ENCODE measurements around the gene KLK10.

DNA sequence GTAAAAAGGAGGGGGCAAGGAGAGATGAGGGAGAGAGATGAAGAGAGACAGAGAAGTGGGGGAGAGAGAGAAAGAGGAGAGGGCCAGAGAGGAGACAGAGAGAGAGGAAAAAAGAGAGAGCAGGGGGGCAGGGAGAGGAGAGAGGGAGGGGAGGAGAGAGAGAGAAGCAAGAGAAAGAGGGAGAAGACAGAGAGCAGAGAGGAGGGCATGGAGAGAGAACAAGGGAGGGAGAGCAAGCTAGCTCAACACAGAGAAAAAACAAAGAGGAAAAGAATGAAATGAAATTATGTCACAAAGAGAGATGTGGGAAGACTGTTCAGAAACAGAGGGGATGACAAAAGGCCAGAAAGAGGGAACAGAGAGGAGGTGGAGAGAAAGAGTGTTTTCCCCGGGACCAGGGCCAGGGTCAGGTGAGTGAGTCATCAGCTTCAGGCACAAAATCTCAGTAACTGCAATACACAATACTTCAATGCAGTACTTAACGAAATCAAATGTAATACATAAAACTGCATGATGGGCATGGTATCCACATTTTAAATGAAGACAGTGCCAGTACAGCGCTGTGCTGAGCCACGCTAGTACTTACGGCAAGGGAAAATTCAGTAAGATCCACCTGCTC lies 40.6 kb downstream of the KLK10 start:
- TF ChIP-seq, protein P1, sequence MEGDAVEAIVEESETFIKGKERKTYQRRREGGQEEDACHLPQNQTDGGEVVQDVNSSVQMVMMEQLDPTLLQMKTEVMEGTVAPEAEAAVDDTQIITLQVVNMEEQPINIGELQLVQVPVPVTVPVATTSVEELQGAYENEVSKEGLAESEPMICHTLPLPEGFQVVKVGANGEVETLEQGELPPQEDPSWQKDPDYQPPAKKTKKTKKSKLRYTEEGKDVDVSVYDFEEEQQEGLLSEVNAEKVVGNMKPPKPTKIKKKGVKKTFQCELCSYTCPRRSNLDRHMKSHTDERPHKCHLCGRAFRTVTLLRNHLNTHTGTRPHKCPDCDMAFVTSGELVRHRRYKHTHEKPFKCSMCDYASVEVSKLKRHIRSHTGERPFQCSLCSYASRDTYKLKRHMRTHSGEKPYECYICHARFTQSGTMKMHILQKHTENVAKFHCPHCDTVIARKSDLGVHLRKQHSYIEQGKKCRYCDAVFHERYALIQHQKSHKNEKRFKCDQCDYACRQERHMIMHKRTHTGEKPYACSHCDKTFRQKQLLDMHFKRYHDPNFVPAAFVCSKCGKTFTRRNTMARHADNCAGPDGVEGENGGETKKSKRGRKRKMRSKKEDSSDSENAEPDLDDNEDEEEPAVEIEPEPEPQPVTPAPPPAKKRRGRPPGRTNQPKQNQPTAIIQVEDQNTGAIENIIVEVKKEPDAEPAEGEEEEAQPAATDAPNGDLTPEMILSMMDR (IDR thresholded peaks at IDR 0.05; ENCODE audit: extremely low read depth in 1 of 2, insufficient read depth in 1 of 2, low read depth in 1 of 2, low read length in 2 of 2): no peak
- no peak for TF ChIP-seq POLR2AphosphoS5 (IDR thresholded peaks at IDR 0.05; ENCODE audit: insufficient read depth, low read depth, low read length)
- TF ChIP-seq EZH2 (IDR thresholded peaks at IDR 0.05; ENCODE audit: borderline replicate concordance, low read depth, low read length, severe bottlenecking): no peak
- TF ChIP-seq FOS (IDR thresholded peaks at IDR 0.05; ENCODE audit: borderline replicate concordance, insufficient read depth, low read length): no peak
- TF ChIP-seq POLR2A (IDR thresholded peaks at IDR 0.05; ENCODE audit: low read depth, low read length): no peak
- TF ChIP-seq MYC (IDR thresholded peaks at IDR 0.05; ENCODE audit: low read depth, low read length): no peak
- TF ChIP-seq, protein P2, sequence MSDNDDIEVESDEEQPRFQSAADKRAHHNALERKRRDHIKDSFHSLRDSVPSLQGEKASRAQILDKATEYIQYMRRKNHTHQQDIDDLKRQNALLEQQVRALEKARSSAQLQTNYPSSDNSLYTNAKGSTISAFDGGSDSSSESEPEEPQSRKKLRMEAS (IDR thresholded peaks at IDR 0.05; ENCODE audit: insufficient read depth, insufficient read length): no peak

Measured in endothelial cell of umbilical vein (primary cell).